B cell (primary cell): ENCODE results near the gene HPS4. TPM values are rescaled to one million over a fixed set of nuclear protein-coding genes. Genes with fewer than 3 reads are reported as not detected.
A peak's percentile ranks its signal among the peaks of the same experiment; 100 is the strongest.

Source experiments
- ATAC-seq: fragments of 200-7000 bp; cut with Tn5 transposase; one replicate; pipeline ENCODE4 v1.10.0; 2021; ENCODE audit warnings: low read depth, mild to moderate bottlenecking, moderate number of reproducible peaks, moderate library complexity
- CTCF ChIA-PET: fragments of 350-600 bp; sonication (Branson Sonifier 250); formaldehyde crosslinking; loops from one replicate; lab custom pipeline; 2021; ENCODE audit warnings: antibody characterized with exemption, inconsistent platforms; lab: Charles Lee
- POLR2A ChIA-PET: fragments of 350-600 bp; sonication (Branson Sonifier 250); formaldehyde crosslinking; loops from one replicate; lab custom pipeline; 2021; ENCODE audit warnings: antibody characterized with exemption; lab: Charles Lee
- DNase-seq: peaks from one replicate; pipeline ENCODE4 v3.0.0; 2013
- H2AFZ ChIP-seq: 2 replicates; pipeline ENCODE4 v1.6.1; 2012; ENCODE audit warnings: mild to moderate bottlenecking, low read depth, low read length; ENCODE audit not compliant: insufficient read depth, poor library complexity, severe bottlenecking
- H3K27ac ChIP-seq, 2 donors: 1 replicate in 1 of 2; 2 replicates in 1 of 2; pipeline ENCODE4 v1.5.1; 2012 to 2013; ENCODE audit warnings: low read length in 2 of 2, mild to moderate bottlenecking in 2 of 2, moderate library complexity in 1 of 2
- H3K27me3 ChIP-seq, 4 experiments: fragments of 200-600 bp in 1 of 4; sonication (generic) in 1 of 4; replicated peaks in 1 of 4; 1 replicate in 2 of 4; 2 replicates in 2 of 4; pipeline versions ENCODE4 v1.6.1 to v1.7.0; 2013 to 2016; ENCODE audit warnings: low read length in 3 of 4, mild to moderate bottlenecking in 2 of 4, mixed read lengths in 1 of 4, moderate library complexity in 1 of 4; ENCODE audit not compliant: insufficient read depth in 4 of 4, control insufficient read depth in 3 of 4; ENCODE audit errors: control extremely low read depth in 1 of 4
- H3K36me3 ChIP-seq, 2 experiments: replicated peaks in 1 of 2; 1 replicate in 1 of 2; 2 replicates in 1 of 2; pipeline versions ENCODE4 v1.6.1 to v1.7.1; 2013; ENCODE audit warnings: low read length in 1 of 2; ENCODE audit not compliant: insufficient read depth in 2 of 2, control insufficient read depth in 1 of 2; ENCODE audit errors: control extremely low read depth in 1 of 2, extremely low read depth in 1 of 2
- H3K4me1 ChIP-seq, 2 donors: fragments of 200-600 bp in 1 of 2; sonication (generic) in 1 of 2; 1 replicate in 1 of 2; 2 replicates in 1 of 2; pipeline versions ENCODE4 v1.5.1 to v1.6.1; 2013 to 2017; ENCODE audit warnings: low read length in 2 of 2; ENCODE audit not compliant: control insufficient read depth in 2 of 2, insufficient read depth in 2 of 2
- H3K4me2 ChIP-seq: replicated peaks from 2 replicates; pipeline ENCODE3; 2012; ENCODE audit warnings: mild to moderate bottlenecking, low read depth, low read length; ENCODE audit not compliant: poor library complexity, severe bottlenecking
- H3K4me3 ChIP-seq, 5 experiments: fragments of 200-600 bp in 1 of 5; sonication (generic) in 1 of 5; 1 replicate in 3 of 5; 2 replicates in 2 of 5; pipeline versions ENCODE4 v1.5.1 to v1.7.0; 2011 to 2016; ENCODE audit warnings: low read length in 4 of 5, mild to moderate bottlenecking in 4 of 5, low read depth in 2 of 5, control low read depth in 1 of 5, moderate library complexity in 1 of 5; ENCODE audit not compliant: insufficient read depth in 1 of 5; ENCODE audit errors: control extremely low read depth in 1 of 5, extremely low read depth in 1 of 5
- H3K79me2 ChIP-seq: fragments of 200-600 bp; sonication (generic); one replicate; pipeline ENCODE4 v1.6.0; 2016; ENCODE audit warnings: low read length; ENCODE audit not compliant: control insufficient read depth, insufficient read depth
- H3K9ac ChIP-seq: fragments of 200-600 bp; sonication (generic); 2 replicates; pipeline ENCODE4 v1.6.1; 2017; ENCODE audit warnings: mild to moderate bottlenecking, low read length, moderate library complexity
- H3K9me3 ChIP-seq, 3 donors: one replicate each; pipeline versions ENCODE4 v1.6.1 to v1.7.1; 2013; ENCODE audit warnings: low read length in 2 of 3; ENCODE audit not compliant: control insufficient read depth in 2 of 3, insufficient read depth in 1 of 3; ENCODE audit errors: control extremely low read depth in 1 of 3
- H4K20me1 ChIP-seq: 2 replicates; pipeline ENCODE4 v1.6.0; 2012; ENCODE audit warnings: mild to moderate bottlenecking, low read length; ENCODE audit not compliant: insufficient read depth, control insufficient read depth, poor library complexity, severe bottlenecking
- H3K27ac Mint-ChIP-seq: one replicate; pipeline ENCODE4 v1.8.0; 2021; ENCODE audit warnings: mixed read lengths
- H3K27me3 Mint-ChIP-seq: one replicate; pipeline ENCODE4 v1.8.0; 2021; ENCODE audit warnings: mixed read lengths
- H3K4me1 Mint-ChIP-seq: one replicate; pipeline ENCODE4 v1.8.0; 2021; ENCODE audit warnings: mixed read lengths
- H3K4me3 Mint-ChIP-seq: one replicate; pipeline ENCODE4 v1.8.0; 2021; ENCODE audit warnings: mixed read lengths
- H3K9me3 Mint-ChIP-seq: one replicate; pipeline ENCODE4 v1.8.0; 2022; ENCODE audit warnings: mixed read lengths; ENCODE audit not compliant: insufficient read depth
- EZH2 ChIP-seq: IDR thresholded peaks from 2 replicates; pipeline ENCODE4 v1.6.1; 2012; ENCODE audit warnings: borderline replicate concordance, low read depth, mild to moderate bottlenecking, moderate library complexity, low read length; ENCODE audit not compliant: insufficient read depth, poor library complexity, severe bottlenecking
- WGBS: methylation state at CpG from one replicate; pipeline ENCODE4 v1.1.5; 2013; ENCODE audit warnings: missing lambda C conversion rate; ENCODE audit not compliant: insufficient coverage; 5-methylcytosine and 5-hydroxymethylcytosine counted together
- intact Hi-C: fragments of 100-400 bp; cut with micrococcal nuclease; formaldehyde crosslinking; loops from one replicate; pipeline ENCODE4 v1.10.0; 2022
- polyA plus RNA-seq: library from polyadenylated mRNA; depleted of rRNA; stranded (reverse); fragments of >200 nt; gene quantifications from 2 replicates; pipeline ENCODE4 v1.2.3, GENCODE V29; 2012
- total RNA-seq, 2 donors: library from RNA; stranded (reverse); fragments of 120-200 nt in 1 of 2; gene quantifications; 1 replicate in 1 of 2; 2 replicates in 1 of 2; pipeline versions ENCODE4 v1.2.3 to v1.2.4, GENCODE V29; 2013 to 2022
- TF ChIP-seq, protein P1 (sequence below): fragments of 200-600 bp; IDR thresholded peaks from one replicate; pipeline ENCODE4 v1.8.0; 2022; ENCODE audit warnings: antibody characterized with exemption, mild to moderate bottlenecking

Gene HPS4
- total and polyA plus RNA-seq, 2 donors (not counting 1 experiment from before 2014, with no cell fraction given) = 34.8 to 61.8 TPM

DNA sequence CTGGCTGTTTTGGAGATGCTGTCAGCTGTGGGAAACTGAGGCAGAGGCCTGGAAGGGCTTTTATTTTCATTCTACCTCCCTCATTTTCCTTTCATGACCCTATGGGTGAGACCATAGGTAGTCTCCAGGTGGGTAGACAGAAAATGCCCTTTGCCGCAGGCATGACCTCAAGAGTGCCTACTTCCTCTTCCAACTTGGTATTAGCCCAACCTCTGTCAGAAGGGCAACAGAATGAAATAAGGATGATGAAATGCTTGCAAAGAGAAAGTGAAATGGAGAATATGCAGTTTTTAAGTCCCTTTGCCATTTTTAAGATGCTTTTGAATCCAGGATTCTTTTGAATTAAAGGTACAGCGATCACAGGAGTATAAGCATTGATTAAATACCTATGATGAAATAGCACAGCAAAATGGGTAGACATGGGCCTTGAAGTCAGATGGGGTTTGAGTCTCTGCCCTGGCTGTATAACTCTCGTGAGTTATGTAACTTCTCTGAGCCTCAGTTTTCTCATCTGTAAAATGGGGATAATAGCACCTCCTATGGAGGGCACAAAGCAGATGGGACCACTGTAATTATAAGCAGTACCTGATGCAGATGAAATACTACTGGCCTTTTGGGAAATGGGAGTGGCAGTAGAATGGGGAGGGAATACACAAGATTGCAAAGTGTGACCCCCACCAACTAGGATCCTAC, 50.8 kb downstream of the HPS4 start:
- Mint-ChIP-seq H3K27ac (peak overlapping the region; percentile 72), H3K4me3 (peak overlapping the region; percentile 58)

More for the DNA sequence above, 50.8 kb downstream of the HPS4 start:
- Histone ChIP-seq H3K9ac (no peak overlapping the region), H3K4me2 (peak overlapping the region; percentile 32), H2AFZ (no peak overlapping the region), H3K4me3 (no peak overlapping the region), H3K79me2 (peaks cover 80% of the 10 kb centered on the region), H3K9me3 (peaks cover 0 to 3% (median 0%) of the 10 kb centered on the region in 3 donors), H3K27ac (peak overlapping the region; percentile 51 to 59), H3K27me3 (no peaks in the 10 kb centered on the region), H3K4me1 (peaks cover 44 to 49% of the 10 kb centered on the region in 2 donors), H4K20me1 (peaks cover 12% of the 10 kb centered on the region), H3K36me3 (peaks cover 9 to 38% of the 10 kb centered on the region in 2 experiments)
- H3K4me1 Mint-ChIP-seq = peaks cover 67% of the 10 kb centered on the region
- DNase-seq (peak; percentile 85), ATAC-seq (peak; percentile 28)
- WGBS = no CpG with 5 or more reads among the region's 3 CpGs
- intact Hi-C loops = loop anchor here (1.0 kb wide), 1 partner anchor 51 kb away; the partner anchor contains the start of genes HPS4 and SRRD
- H3K9me3 Mint-ChIP-seq = no peaks in the 10 kb centered on the region
- TF ChIP-seq, protein P1, sequence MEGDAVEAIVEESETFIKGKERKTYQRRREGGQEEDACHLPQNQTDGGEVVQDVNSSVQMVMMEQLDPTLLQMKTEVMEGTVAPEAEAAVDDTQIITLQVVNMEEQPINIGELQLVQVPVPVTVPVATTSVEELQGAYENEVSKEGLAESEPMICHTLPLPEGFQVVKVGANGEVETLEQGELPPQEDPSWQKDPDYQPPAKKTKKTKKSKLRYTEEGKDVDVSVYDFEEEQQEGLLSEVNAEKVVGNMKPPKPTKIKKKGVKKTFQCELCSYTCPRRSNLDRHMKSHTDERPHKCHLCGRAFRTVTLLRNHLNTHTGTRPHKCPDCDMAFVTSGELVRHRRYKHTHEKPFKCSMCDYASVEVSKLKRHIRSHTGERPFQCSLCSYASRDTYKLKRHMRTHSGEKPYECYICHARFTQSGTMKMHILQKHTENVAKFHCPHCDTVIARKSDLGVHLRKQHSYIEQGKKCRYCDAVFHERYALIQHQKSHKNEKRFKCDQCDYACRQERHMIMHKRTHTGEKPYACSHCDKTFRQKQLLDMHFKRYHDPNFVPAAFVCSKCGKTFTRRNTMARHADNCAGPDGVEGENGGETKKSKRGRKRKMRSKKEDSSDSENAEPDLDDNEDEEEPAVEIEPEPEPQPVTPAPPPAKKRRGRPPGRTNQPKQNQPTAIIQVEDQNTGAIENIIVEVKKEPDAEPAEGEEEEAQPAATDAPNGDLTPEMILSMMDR = no peak
- no peak for TF ChIP-seq EZH2
- POLR2A ChIA-PET = no interaction called here
- CTCF ChIA-PET = interaction anchor here (3.2 kb wide), 1 partner anchor 28 kb away, joined by 19 read pairs; no protein-coding TSS in a partner anchor
- H3K27me3 Mint-ChIP-seq = no peaks in the 10 kb centered on the region
